DND-41 (cell line): Measurements from ENCODE around the gene ICOS.

Source experiments
- CTCF ChIP-seq: IDR thresholded peaks from 2 replicates; pipeline ENCODE4 v1.5.1; 2012; ENCODE audit warnings: borderline replicate concordance, low read length, moderate library complexity, mild to moderate bottlenecking; ENCODE audit not compliant: poor library complexity, severe bottlenecking; ENCODE audit errors: extremely low read depth
- EZH2 ChIP-seq: IDR thresholded peaks from 3 replicates; pipeline ENCODE4 v1.6.1; 2012; ENCODE audit warnings: borderline replicate concordance, low read depth, mild to moderate bottlenecking, moderate library complexity, low read length, inconsistent platforms; ENCODE audit not compliant: severe bottlenecking

GRCh38 chr2:203934041-203934492, 2.5 kb upstream of the ICOS start:
- TF ChIP-seq CTCF, result no peak
- TF ChIP-seq EZH2, result no peak
